SH-SY5Y (cell line): ENCODE results near the gene FBXW7.

Experiments
- GATA2 ChIP-seq: IDR thresholded peaks from 2 replicates; pipeline ENCODE4 v1.6.1; 2011; ENCODE audit warnings: mild to moderate bottlenecking, low read depth, low read length
- GATA3 ChIP-seq: IDR thresholded peaks from 2 replicates; pipeline ENCODE4 v1.6.1; 2011; ENCODE audit warnings: low read depth, mild to moderate bottlenecking, low read length, moderate library complexity

FBXW7 gene

GRCh38 chr4:152482211-152482610 is 53.7 kb downstream of the FBXW7 start:
- no peak for TF ChIP-seq GATA3
- TF ChIP-seq GATA2, result no peak

- TF ChIP-seq GATA2, result no peak
- TF ChIP-seq GATA3, result no peak
Observed at GRCh38 chr4:152480901-152481300, 55.0 kb downstream of the FBXW7 start.

GRCh38 chr4:152480326-152480725 is 55.6 kb downstream of the FBXW7 start:
- TF ChIP-seq GATA2 (no peak), GATA3 (no peak)

- TF ChIP-seq GATA2 (no peak), GATA3 (no peak)
Observed at GRCh38 chr4:152479428-152480026, 56.4 kb downstream of the FBXW7 start.

GRCh38 chr4:152478461-152479237 is 57.2 kb downstream of the FBXW7 start:
- TF ChIP-seq GATA3 (no peak), GATA2 (no peak)

- no peak for TF ChIP-seq GATA3
- no peak for TF ChIP-seq GATA2
Observed at GRCh38 chr4:152476796-152477195, 59.1 kb downstream of the FBXW7 start.

GRCh38 chr4:152471251-152471792 is 64.6 kb downstream of the FBXW7 start:
- TF ChIP-seq GATA2, result no peak
- TF ChIP-seq GATA3, result no peak

- TF ChIP-seq GATA3 (no peak), GATA2 (no peak)
Observed at GRCh38 chr4:152468408-152468807, 67.5 kb downstream of the FBXW7 start.

GRCh38 chr4:152467101-152467500 is 68.8 kb downstream of the FBXW7 start:
- TF ChIP-seq GATA2 (no peak), GATA3 (no peak)

- no peak for TF ChIP-seq GATA3
- TF ChIP-seq GATA2, result no peak
Observed at GRCh38 chr4:152464030-152464823, 71.7 kb downstream of the FBXW7 start.

- TF ChIP-seq GATA2 (no peak), GATA3 (no peak)
Observed at GRCh38 chr4:152463562-152463961, 72.3 kb downstream of the FBXW7 start.

GRCh38 chr4:152462695-152463094 is 73.2 kb downstream of the FBXW7 start:
- TF ChIP-seq GATA3 (no peak), GATA2 (no peak)

- no peak for TF ChIP-seq GATA3
- TF ChIP-seq GATA2, result peak; percentile 33; the same call in 1 of the 2 replicates
Observed at GRCh38 chr4:152462047-152462446, 73.8 kb downstream of the FBXW7 start.

- TF ChIP-seq GATA3, result no peak
- TF ChIP-seq GATA2, result no peak
Observed at GRCh38 chr4:152460488-152460887, 75.4 kb downstream of the FBXW7 start.
